ENCODE results near the gene RNASEL. TPM values are rescaled to one million over a fixed set of nuclear protein-coding genes. Genes with fewer than 3 reads are reported as not detected.

Gene RNASEL
- total and polyA plus RNA-seq, 2 experiments from 2014 or later, result 0.37 to 0.94 TPM

- Histone ChIP-seq H3K4me2 (no peak overlapping the region), H3K36me3 (ENCODE audit: insufficient read depth) (no peaks in the 10 kb centered on the region), H3K27ac (ENCODE audit: low read depth) (no peak overlapping the region), H3K9me2 (ENCODE audit: insufficient read depth) (peaks cover 4% of the 10 kb centered on the region), H3K27me3 (ENCODE audit: insufficient read depth) (no peaks in the 10 kb centered on the region), H3K4me1 (ENCODE audit: insufficient read depth) (no peaks in the 10 kb centered on the region), H2AFZ (no peak overlapping the region), H3K79me2 (replicated peaks; ENCODE audit: insufficient read depth) (no peaks in the 10 kb centered on the region), H3K4me3 (no peak overlapping the region), H3F3A (replicated peaks; ENCODE audit: low read depth) (no peaks in the 10 kb centered on the region), H4K20me1 (replicated peaks; ENCODE audit: insufficient read depth) (no peaks in the 10 kb centered on the region)
- DNase-seq (ENCODE audit: low spot score) (no peak), ATAC-seq (no peak)
- H3K4me1 Mint-ChIP-seq, result no peaks in the 10 kb centered on the region
- TF ChIP-seq ZNF331 (CRISPR knock-in tag; IDR thresholded peaks at IDR 0.05; ENCODE audit: low read depth) (no peak), ZNF114 (CRISPR knock-in tag; IDR thresholded peaks at IDR 0.05) (no peak), EZH2phosphoT487 (IDR thresholded peaks at IDR 0.05; ENCODE audit: unreplicated experiment) (no peak), STAT1 (IDR thresholded peaks at IDR 0.05; ENCODE audit: unreplicated experiment) (no peak), EZH2 (IDR thresholded peaks at IDR 0.05; ENCODE audit: low read depth, unreplicated experiment) (no peak), NANOG (IDR thresholded peaks at IDR 0.05; ENCODE audit: borderline replicate concordance) (no peak), CREB1 (CRISPR knock-in tag; IDR thresholded peaks at IDR 0.05; ENCODE audit: low read depth) (no peak), ZNF462 (CRISPR knock-in tag; IDR thresholded peaks at IDR 0.05) (no peak), POLR2AphosphoS5 (IDR thresholded peaks at IDR 0.05; ENCODE audit: low read depth) (no peak), JUNB (IDR thresholded peaks at IDR 0.05; ENCODE audit: unreplicated experiment) (no peak), REST (IDR thresholded peaks at IDR 0.05; ENCODE audit: unreplicated experiment) (no peak), ETS1 (IDR thresholded peaks at IDR 0.05) (no peak), CTCF (conservative IDR thresholded peaks at IDR 0.05; ENCODE audit: low read depth in 2 of 2) (no peak)
- H3K36me3 Mint-ChIP-seq (ENCODE audit: low read depth), result 0 out of 3 replicates have a peak, but pooled peaks cover 2% of the 10 kb centered on the region
- H3K27ac Mint-ChIP-seq, result no peak overlapping the region
- no peaks in the 10 kb centered on the region for H3K27me3 Mint-ChIP-seq (ENCODE audit: insufficient read depth, low read depth, poor library complexity)
- peaks cover 7% of the 10 kb centered on the region; the same call in 2 of the 3 replicates for H3K9me3 Mint-ChIP-seq
- H3K4me3 Mint-ChIP-seq, result no peak overlapping the region
Observed at GRCh38 chr1:182549811-182550210, 39.2 kb downstream of the RNASEL start.

Measured in GM23338 (cell line).